NCI-H1092 (cell line): Measurements from ENCODE around the gene SCN2B.

Experiments
- DNase-seq: peaks from one replicate; lab custom pipeline; 2025; lab: John Stamatoyannopoulos, UW

The SCN2B gene

GRCh38 chr11:118174006-118174567 lies 2.4 kb downstream of the SCN2B start:
- DNase-seq = no peak

DNA sequence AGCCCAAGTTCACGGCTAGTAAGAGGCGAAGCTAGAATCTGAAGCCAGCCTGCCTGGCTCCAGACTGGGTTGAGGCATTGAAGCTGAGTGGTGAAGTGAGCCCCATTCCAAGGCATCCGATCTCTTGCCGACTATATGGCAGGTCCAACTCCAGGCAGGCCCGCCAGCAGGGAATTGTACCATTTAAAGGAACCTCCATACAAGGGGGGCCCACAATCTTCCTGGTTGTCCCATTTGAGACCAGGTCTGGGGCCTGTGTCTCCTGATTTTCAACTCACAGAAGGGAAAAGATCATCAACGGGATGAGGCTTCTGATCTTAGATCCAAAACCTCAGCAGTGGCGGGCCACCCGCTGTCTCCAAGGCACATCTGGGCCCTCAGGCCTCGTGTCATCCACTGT lies 4.1 kb downstream of the SCN2B start:
- no peak for DNase-seq

- peak; percentile 79 for DNase-seq
Measured at GRCh38 chr11:118171269-118172062, 5.0 kb downstream of the SCN2B start.

GRCh38 chr11:118170882-118171268 lies 5.6 kb downstream of the SCN2B start:
- no peak for DNase-seq

- DNase-seq = no peak
Measured at GRCh38 chr11:118170231-118170630, 6.2 kb downstream of the SCN2B start.

DNA sequence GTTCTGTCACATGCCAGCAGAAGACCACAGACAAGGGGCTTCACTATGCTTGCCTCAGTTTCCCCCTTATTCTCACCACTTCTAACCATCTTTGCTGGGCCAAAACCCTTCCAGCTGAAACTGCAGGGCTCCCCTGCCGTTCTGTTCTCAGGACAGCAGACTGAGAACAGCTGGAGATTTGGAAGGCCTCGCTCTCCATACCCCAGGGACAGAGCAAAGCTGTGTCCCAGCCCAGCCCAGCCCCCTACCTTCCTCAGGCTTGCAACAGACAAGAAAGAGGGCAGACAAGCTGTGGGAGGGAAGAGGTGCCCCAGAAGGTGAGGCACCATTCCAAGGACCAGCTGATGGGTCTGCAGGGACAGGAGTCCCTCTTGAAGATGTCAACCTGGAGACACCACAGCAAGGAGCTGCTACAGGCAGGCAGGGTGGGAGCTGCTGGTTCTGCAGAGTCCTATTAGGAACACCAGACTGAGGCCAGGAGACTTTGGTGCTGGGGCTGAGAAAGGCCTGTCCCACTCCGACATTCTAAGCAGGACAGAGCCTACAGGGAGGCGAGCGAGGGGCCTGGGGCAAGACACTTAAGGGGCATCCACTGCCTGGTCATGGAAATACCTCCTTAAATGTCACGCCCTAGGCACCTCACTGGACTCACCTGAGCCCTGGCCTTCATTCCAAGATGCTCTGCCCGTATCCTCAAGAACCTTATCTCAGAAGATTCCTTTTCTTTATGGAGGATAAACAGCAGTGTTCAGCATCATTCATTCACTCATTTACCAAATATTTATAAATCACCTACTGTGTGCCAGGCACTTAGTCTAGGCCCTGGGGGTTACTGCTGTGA lies 6.9 kb downstream of the SCN2B start:
- DNase-seq = no peak

- DNase-seq = no peak
Measured at GRCh38 chr11:118168751-118169150, 7.7 kb downstream of the SCN2B start.

DNA sequence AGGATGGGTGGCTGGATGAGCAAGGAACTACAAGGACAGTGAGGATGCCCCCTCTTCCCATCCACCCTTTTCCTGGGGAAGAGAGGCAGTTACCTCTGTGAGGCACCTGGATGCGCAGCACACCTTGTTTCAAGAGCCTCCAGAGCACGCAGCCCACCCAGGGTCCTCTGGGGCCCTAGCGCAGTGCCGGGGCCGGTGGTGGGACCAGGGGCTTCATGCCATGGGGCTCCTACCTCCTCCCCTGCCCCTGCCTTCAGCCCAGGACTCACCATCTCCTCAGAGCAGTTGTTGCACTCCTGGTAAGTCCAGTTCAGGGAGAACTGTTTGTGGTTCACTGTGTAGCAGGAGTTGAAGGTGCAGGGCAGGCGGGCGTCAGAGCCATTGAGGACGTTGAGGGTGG lies 8.1 kb downstream of the SCN2B start:
- no peak for DNase-seq

- DNase-seq = no peak
Measured at GRCh38 chr11:118167906-118168305, 8.5 kb downstream of the SCN2B start.

- DNase-seq = no peak
Measured at GRCh38 chr11:118167253-118167652, 9.2 kb downstream of the SCN2B start.

GRCh38 chr11:118166641-118167040 lies 9.8 kb downstream of the SCN2B start:
- DNase-seq = no peak

DNA sequence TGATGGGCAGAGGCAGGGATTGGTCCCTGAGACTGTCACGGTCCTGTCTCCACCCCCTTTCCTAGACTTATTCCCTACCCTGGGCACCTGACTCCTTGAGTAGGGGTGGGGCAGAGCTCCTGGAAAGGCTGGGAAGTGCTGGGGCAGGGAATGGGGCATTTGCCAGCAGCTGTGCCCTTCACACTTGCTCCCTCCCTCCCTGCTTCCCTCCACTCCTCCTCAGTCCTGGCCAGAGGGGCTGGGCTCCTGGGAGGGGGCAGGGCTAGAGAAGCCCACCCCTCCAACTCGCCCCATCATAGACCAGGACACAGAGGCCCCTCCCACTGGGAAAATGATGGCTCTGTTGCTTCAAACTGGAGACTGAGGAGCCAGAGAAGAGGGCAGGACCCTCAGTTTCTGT lies 11.6 kb downstream of the SCN2B start:
- DNase-seq = no peak

GRCh38 chr11:118163494-118163893 lies 12.9 kb downstream of the SCN2B start:
- no peak for DNase-seq

DNA sequence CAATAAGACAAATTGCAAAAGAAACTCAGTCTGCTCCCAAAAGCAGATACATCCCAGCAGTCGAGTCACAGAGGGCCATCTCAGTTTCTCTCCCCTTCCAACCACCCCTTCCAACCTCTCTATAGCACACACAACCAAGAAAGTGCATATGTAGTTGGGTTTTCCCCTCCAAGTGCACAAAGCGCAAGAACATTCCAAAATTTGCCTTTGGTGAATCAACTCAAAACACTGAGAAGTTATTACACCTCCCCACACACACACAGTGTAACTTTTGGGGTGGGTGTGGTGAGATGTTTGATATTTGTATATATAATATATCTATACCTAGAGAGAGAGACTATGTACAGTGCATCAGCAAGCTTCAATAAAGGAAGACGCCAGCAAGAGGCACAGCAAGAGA lies 13.6 kb downstream of the SCN2B start:
- DNase-seq = no peak

DNA sequence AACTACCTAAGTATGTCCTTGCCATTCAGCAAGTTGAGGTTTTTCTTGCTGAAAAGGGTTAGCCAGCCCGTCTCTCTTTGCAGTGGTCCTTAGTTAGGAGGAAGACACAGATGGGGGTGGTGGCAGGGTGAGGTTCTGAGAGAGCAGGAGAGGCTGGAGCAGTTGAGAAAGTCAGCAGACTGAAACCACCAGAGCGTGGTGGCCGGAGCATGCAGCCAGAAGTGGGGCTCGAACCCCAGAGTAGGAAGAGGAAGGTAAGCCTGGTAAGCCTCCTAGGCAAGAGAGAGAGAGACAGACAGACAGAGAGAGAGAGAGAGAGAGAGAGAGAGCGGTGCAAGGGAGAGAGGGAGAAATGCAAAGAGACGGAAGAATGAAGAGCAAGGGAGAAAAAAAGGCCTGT lies 14.7 kb downstream of the SCN2B start:
- DNase-seq = no peak

DNA sequence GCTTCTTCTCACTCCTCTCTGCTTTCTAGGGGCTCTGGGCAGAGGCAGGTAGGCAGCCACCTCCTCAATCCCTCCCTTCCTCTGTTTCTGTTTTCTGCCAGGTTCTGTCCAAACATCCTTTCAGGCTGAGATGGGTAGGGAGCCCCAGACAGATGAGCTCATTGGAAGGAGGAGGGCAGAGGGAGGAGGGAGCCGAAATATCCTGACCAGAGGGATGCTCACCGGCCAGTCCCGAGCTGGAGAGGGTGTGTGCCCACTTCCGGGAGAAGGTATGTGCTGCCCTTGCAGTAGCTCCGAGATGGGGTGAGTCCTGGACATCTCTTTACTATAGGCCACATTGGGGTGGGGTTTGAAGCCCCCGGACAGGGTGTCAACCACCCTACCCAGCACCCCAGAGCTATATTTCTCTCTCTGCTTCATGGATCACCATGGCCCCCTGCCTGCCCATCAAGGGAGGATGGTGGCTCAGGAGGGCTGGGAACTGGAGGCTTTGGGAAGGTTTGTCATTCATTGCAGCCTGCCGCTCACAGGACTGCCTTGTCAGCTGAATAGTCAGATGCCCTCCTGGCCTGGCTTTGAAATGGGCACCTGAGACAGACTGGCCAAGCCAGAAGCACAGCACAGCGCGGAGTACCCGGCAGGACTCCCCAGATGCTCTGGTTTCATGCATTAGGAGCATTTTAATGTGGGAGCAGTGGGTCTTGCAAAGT lies 19.1 kb downstream of the SCN2B start:
- DNase-seq = no peak

DNA sequence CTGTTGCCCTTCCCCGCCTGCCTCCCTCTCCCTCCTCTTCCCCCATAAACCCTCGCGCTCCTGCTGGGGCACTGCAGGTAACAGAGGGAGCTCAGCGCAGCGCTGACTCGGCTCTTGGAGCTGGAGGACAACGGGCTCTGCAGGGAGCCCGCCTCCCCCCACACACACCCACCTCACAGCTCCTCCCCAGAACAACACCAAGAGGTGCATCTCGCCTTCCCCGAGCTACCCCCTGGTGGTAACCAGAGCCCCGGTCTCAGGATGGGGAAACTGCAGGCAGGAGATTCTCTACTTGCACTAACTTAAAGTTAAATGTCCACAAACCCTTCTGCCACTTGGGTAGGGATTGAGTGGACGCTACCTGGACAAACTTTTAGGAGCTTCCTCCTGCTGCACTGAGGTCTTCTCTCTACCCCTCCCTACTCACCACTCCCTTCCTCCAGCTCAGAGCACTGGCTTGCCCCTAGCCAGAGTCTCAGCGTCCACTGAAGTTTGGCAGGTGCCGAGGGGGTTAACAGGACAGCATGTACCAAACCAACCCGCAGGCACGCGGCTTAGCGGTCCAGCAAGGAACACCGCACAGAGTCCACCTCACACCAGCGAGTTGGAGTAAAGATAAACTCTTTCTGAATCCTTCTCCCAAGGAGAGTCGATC lies 19.8 kb downstream of the SCN2B start:
- DNase-seq = no peak

DNA sequence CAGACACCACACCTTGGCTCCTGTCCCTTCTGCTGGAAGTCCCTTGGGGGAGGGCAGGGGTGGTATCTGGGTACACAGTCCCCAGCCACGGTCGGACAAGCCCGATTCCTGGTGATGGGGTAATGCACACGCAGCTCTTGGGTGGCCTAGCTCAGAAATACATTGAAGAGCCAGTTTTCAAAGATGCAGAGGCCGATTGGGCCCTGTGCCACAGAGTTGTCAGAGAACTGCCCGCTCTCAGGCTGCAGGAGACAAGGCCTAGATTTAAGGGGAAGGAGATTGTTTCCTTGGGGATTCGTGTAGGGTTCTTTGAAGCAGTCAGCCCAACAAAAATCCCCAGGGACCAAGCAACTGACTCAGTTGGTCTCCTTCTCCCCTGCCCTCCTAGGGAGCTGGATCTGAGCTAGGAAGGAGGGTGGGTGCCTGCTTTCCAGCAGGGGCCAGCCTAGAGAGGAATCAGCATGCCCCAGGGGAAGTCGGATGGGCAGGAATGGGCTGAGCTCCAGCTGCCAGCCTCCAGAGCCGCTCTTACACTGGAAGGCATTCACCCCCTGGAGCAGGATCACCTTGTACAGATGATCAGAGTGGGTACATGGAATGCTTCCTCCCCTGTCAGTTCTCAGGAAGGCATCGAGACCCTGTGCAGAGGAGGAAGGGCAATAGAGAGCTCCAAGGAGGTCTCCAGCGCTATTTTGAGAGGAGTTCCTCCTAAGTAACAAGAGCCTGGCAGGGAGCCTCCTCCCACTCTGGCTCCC lies 20.5 kb downstream of the SCN2B start:
- DNase-seq = no peak

GRCh38 chr11:118154641-118155040 lies 21.8 kb downstream of the SCN2B start:
- no peak for DNase-seq

DNA sequence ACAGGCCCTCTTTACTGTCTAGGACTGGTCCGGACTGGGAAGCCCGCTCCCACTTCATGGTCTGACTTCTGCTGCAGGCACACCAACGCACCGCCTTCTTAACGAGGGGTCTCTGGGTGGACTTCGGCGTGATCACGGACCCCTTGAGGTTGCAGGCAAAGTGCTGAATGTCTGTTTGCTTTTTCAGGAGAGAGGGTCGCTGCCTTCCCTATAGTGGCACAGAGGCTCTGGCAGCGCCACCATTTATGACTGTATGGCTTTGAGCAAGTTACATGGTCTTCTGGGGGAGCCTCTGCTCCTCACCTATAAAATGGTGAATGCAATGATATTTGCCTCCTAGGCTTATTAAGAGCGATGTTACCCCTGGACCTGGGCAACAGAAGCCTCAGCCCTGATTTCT lies 22.5 kb downstream of the SCN2B start:
- DNase-seq = no peak

- DNase-seq = no peak
Measured at GRCh38 chr11:118153516-118153915, 22.9 kb downstream of the SCN2B start.
